ENCODE data around the gene ANKIB1. TPM values are rescaled to one million over a fixed set of nuclear protein-coding genes. Genes with fewer than 3 reads are reported as not detected.

Gene ANKIB1
- total and polyA plus RNA-seq, 3 donors from 2014 or later, result 66.8 to 97.8 (median 84.4) TPM

DNA sequence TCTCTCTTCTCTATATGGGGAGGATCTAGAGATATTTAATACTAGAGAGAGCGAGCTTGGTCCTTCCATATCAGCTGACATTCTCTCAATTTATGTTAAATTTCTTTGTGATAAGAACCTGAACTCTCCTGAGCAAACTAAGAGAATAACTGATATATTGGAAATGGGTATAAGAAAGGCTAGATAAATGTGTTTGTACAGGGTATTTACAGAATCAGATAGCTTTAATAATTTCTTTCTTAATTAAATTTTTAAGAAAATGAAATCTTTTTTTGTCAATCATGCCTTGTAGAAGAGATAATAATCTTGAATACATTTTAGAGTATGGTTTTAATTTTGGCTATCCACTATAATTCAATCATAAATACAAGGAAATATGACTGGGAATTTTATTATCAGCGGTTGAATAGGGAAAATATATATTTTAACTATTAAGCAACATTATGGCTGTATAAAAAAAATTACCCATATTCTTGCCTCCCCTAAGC is 58.7 kb downstream of the ANKIB1 start:
- 96 to 97% methylated on average over 2 of the region's 2 CpGs for WGBS, 2 donors
- Histone ChIP-seq H3K4me3 (no peak overlapping the region), H3K4me1 (no peaks in the 10 kb centered on the region), H3K27ac (no peak overlapping the region), H3K36me3 (ENCODE audit: low read depth, missing control alignments) (no peaks in the 10 kb centered on the region), H3K27me3 (no peaks in the 10 kb centered on the region), H3K9me3 (no peaks in the 10 kb centered on the region)
- intact Hi-C loops (cut with DNase I; ENCODE audit: low total_unique reads), result no loop called here
- no peak for TF ChIP-seq POLR2A (IDR thresholded peaks at IDR 0.05)
- TF ChIP-seq, protein P1, sequence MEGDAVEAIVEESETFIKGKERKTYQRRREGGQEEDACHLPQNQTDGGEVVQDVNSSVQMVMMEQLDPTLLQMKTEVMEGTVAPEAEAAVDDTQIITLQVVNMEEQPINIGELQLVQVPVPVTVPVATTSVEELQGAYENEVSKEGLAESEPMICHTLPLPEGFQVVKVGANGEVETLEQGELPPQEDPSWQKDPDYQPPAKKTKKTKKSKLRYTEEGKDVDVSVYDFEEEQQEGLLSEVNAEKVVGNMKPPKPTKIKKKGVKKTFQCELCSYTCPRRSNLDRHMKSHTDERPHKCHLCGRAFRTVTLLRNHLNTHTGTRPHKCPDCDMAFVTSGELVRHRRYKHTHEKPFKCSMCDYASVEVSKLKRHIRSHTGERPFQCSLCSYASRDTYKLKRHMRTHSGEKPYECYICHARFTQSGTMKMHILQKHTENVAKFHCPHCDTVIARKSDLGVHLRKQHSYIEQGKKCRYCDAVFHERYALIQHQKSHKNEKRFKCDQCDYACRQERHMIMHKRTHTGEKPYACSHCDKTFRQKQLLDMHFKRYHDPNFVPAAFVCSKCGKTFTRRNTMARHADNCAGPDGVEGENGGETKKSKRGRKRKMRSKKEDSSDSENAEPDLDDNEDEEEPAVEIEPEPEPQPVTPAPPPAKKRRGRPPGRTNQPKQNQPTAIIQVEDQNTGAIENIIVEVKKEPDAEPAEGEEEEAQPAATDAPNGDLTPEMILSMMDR (IDR thresholded peaks at IDR 0.05), result no peak
- DNase-seq, result no peak

DNA sequence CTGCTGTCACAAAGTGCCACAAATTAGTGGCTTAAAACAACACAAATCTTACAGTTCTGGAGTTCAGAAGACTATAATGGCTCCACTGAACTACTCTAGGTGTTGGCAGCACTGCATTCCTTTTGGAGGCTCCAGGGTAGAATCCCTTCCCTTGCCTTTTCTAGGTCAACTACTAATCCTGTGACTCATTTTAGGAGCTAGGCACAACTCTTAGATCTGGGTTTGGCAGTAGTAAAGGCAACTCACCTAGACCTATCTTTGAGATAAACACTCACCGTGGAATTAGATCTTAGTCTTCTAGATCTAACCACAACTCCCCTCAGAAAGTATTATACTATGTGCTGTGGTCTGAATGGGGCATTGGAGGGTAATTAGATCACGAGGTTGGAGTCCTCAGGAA is 60.4 kb downstream of the ANKIB1 start:
- H3K27ac ChIP-seq, result no peak overlapping the region
- H3K36me3 ChIP-seq (ENCODE audit: low read depth, missing control alignments), result no peaks in the 10 kb centered on the region
- H3K4me3 ChIP-seq, result no peak overlapping the region
- WGBS, 2 donors, result 87 to 100% methylated on average over 2 of the region's 2 CpGs
- no peaks in the 10 kb centered on the region for H3K4me1 ChIP-seq
- H3K9me3 ChIP-seq, result no peaks in the 10 kb centered on the region
- DNase-seq, result no peak
- intact Hi-C loops (cut with DNase I; ENCODE audit: low total_unique reads), result no loop called here
- H3K27me3 ChIP-seq, result no peaks in the 10 kb centered on the region
- TF ChIP-seq, protein P1 (IDR thresholded peaks at IDR 0.05), result no peak
- no peak for TF ChIP-seq POLR2A (IDR thresholded peaks at IDR 0.05)

DNA sequence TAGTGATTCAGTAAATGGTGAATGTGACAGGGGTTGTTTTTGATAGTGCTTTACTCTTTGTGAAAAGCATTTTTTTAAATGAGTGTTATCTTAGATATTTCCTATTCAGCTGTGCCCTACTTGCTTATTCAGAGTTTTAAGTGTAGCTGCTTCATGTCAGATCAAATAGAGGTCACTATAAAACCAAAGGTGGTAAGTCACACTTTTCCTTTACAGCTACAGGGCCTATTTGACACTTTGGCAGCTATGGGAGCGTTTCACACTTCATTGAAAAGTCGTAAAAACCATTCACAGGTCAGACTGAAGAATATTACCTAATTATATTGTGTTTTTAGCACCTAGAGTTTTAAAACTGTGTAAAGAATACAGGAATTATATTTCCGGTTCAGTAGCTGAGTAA is 67.3 kb downstream of the ANKIB1 start:
- H3K4me3 ChIP-seq, result no peak overlapping the region
- DNase-seq, result no peak
- no peaks in the 10 kb centered on the region for H3K9me3 ChIP-seq
- intact Hi-C loops (cut with DNase I; ENCODE audit: low total_unique reads), result no loop called here
- H3K27me3 ChIP-seq, result no peaks in the 10 kb centered on the region
- H3K4me1 ChIP-seq, result no peaks in the 10 kb centered on the region
- H3K36me3 ChIP-seq (ENCODE audit: low read depth, missing control alignments), result no peaks in the 10 kb centered on the region
- TF ChIP-seq POLR2A (IDR thresholded peaks at IDR 0.05), result no peak
- TF ChIP-seq, protein P1 (IDR thresholded peaks at IDR 0.05), result no peak
- H3K27ac ChIP-seq, result no peak overlapping the region
- WGBS, 2 donors, result 89 to 90% methylated on average over 3 of the region's 3 CpGs

DNA sequence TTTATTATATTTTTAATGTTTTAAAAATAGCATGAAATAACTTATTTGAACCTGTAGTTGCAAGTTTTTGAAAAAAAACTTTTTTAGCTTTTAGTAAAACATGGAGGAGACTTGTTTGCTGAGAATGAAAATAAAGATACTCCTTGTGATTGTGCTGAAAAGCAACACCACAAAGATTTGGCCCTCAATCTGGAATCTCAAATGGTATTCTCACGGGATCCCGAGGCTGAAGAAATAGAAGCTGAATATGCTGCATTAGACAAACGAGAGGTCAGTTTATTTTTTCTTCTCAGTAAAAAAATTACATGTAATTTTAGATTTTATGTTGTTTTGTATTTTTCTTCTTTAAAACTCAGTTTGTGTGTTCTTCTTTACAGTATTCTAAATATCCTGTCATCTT is 73.5 kb downstream of the ANKIB1 start:
- no peaks in the 10 kb centered on the region for H3K4me1 ChIP-seq
- WGBS, 2 donors, result 69 to 83% methylated on average over 3 of the region's 3 CpGs
- TF ChIP-seq POLR2A (IDR thresholded peaks at IDR 0.05), result no peak
- TF ChIP-seq, protein P1 (IDR thresholded peaks at IDR 0.05), result no peak
- intact Hi-C loops (cut with DNase I; ENCODE audit: low total_unique reads), result no loop called here
- DNase-seq, result no peak
- H3K27me3 ChIP-seq, result no peaks in the 10 kb centered on the region
- no peak overlapping the region for H3K4me3 ChIP-seq
- H3K27ac ChIP-seq, result no peak overlapping the region
- H3K9me3 ChIP-seq, result no peaks in the 10 kb centered on the region
- H3K36me3 ChIP-seq (ENCODE audit: low read depth, missing control alignments), result no peaks in the 10 kb centered on the region

GRCh38 chr7:92325173-92325572 is 79.4 kb downstream of the ANKIB1 start:
- Histone ChIP-seq H3K9me3 (no peaks in the 10 kb centered on the region), H3K4me1 (no peaks in the 10 kb centered on the region), H3K27ac (no peak overlapping the region), H3K36me3 (ENCODE audit: low read depth, missing control alignments) (no peaks in the 10 kb centered on the region), H3K27me3 (no peaks in the 10 kb centered on the region), H3K4me3 (no peak overlapping the region)
- TF ChIP-seq, protein P1 (IDR thresholded peaks at IDR 0.05), result no peak
- TF ChIP-seq POLR2A (IDR thresholded peaks at IDR 0.05), result no peak
- DNase-seq, result no peak
- WGBS, 2 donors, result 31 to 37% methylated on average over 1 of the region's 1 CpG
- intact Hi-C loops (cut with DNase I; ENCODE audit: low total_unique reads), result no loop called here
